ENCODE results near the gene TUFM. TPM values are rescaled to one million over a fixed set of nuclear protein-coding genes. Genes with fewer than 3 reads are reported as not detected.

Gene TUFM
- total and polyA plus RNA-seq, 2 of the 8 experiments (the other 6 are each of a cell fraction or from before 2014, with no cell fraction given): 216 to 249 TPM

- TF ChIP-seq SAP30 (IDR thresholded peaks at IDR 0.05; ENCODE audit: insufficient read depth, insufficient replicate concordance, low read length): no peak
Measured at GRCh38 chr16:28867241-28867640, 21.1 kb upstream of the TUFM start (continued).

Data from H1 (cell line).